GM12892 (cell line): Measurements from ENCODE around the gene DECR2.

ENCODE experiments used
- DNase-seq: peaks from one replicate; pipeline ENCODE4 v3.0.0; 2011; ENCODE audit not compliant: insufficient read length
- FAIRE-seq: peaks from 2 replicates; lab custom pipeline; 2011; peaks lifted over from hg19 to GRCh38; lab: Jason Lieb, UNC
- POLR2A ChIP-seq: IDR thresholded peaks from 2 replicates; pipeline ENCODE4 v1.6.1; 2011; ENCODE audit warnings: low read depth, low read length, control low read depth
- POLR2AphosphoS5 ChIP-seq: IDR thresholded peaks from 2 replicates; pipeline ENCODE4 v1.6.1; 2011; ENCODE audit warnings: low read depth, low read length, control low read depth
- TAF1 ChIP-seq: IDR thresholded peaks from 2 replicates; pipeline ENCODE4 v1.6.1; 2011; ENCODE audit warnings: low read depth, mild to moderate bottlenecking, control low read depth, low read length, borderline replicate concordance

The DECR2 gene

DNA sequence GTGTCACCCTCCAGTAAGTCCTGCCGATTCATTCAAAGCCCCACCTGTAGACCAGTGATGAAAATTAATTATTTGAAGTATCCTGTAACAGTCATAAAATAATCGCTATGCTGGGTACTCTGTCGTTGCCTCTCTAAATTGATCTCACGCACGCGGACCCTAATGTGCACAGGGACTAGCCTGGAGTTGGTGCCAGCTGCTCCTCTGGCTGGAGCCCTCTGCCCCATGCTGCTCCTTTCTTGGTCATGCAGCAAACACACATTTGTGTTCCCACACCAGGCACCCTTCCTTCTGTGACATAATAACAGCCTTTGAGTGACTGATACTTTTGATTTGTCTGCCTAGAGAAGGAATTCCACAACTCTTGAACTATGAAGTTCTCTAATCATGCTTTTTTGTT, 39.8 kb downstream of the DECR2 start:
- DNase-seq (no peak), FAIRE-seq (no peak)

DNA sequence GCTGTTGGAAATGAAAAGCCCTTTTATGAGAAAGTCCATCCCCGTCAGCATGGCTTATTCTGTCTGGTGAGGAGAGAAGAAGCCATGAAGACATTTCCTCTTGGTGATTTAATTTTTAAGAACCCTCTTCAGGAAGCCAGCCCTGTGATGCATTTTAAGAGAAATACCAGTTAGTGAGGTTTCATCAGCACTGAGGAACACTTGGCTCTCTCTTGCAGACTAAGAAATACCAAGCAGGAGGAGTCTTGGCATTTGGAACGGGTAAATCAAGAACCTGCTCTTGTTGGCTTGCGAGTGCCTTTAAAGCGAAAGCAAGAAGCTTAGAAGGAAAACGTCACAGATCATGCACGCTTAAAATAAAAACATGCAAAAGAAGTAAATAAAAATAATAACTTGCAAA, 41.3 kb downstream of the DECR2 start:
- FAIRE-seq, result no peak
- no peak for DNase-seq
- TF ChIP-seq POLR2A, result no peak
- no peak for TF ChIP-seq POLR2AphosphoS5
- TF ChIP-seq TAF1, result no peak

More for the DNA sequence above, 39.8 kb downstream of the DECR2 start:
- TF ChIP-seq TAF1, result no peak
- TF ChIP-seq POLR2A, result no peak
- TF ChIP-seq POLR2AphosphoS5, result no peak

DNA sequence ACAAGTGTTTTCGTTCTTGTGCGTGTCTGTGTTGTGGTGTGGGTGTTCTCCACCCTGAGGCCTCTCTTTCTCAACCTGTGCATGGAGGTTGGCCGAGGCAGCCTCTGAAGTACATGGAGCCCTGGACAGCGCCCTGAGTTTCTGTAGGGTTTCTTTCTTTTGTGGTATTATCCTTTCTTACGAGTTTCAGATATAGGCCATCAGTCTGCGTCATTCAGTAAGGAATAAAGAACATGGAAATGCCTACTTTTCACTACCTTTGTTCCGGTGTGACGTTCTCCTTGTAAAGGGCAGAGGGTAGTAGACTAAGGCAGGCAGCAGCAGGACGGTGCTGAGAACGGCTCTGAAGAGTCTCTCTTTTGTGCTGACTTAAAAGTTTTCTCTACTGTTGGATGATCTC, 42.3 kb downstream of the DECR2 start:
- no peak for DNase-seq
- TF ChIP-seq POLR2AphosphoS5 (no peak), POLR2A (no peak), TAF1 (no peak)
- FAIRE-seq, result peak; percentile 61

DNA sequence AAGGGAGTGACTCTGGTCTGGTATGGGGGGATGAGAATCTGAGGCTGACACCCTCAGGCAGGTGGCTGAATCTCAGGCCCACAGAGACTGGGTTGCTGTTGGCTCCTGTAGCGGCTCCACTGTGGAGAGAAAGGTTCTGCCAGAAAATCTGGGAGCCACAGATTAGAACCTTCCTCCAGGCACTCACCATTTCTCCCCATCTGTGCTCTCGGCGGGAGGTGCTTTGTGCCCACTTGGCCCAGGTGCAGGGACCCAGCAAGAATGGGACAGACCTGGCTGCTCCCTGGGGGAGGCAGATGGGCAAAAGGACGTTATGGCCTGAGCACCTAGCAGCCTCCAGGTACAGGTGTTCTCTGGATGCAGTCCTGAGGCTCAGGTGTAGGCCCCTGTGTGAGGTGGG, 43.9 kb downstream of the DECR2 start:
- DNase-seq (no peak), FAIRE-seq (no peak)
- TF ChIP-seq POLR2A, result no peak
- no peak for TF ChIP-seq TAF1
- TF ChIP-seq POLR2AphosphoS5, result no peak

DNA sequence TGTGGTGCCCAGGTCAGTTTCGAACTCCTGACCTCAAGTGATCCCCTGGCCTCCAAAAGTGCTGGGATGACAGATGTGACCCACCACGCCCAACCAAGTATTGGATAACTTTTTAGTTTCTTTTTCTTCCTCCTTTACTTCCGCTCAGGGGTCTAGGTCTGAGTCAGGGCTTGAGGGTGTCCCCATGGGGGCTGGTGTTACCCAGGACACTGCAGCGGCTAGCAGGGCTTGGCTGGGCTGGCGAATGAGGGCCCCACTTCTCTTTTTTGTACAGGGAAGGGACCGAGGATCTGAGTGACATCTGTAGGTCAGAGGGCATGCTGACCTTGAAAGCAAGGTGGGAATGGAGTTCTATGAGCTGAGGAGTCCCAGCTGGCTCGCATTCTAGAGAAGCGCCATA, 48.7 kb downstream of the DECR2 start:
- FAIRE-seq (peak; percentile 65), DNase-seq (peak; percentile 52)
- TF ChIP-seq TAF1 (no peak), POLR2AphosphoS5 (no peak), POLR2A (no peak)

DNA sequence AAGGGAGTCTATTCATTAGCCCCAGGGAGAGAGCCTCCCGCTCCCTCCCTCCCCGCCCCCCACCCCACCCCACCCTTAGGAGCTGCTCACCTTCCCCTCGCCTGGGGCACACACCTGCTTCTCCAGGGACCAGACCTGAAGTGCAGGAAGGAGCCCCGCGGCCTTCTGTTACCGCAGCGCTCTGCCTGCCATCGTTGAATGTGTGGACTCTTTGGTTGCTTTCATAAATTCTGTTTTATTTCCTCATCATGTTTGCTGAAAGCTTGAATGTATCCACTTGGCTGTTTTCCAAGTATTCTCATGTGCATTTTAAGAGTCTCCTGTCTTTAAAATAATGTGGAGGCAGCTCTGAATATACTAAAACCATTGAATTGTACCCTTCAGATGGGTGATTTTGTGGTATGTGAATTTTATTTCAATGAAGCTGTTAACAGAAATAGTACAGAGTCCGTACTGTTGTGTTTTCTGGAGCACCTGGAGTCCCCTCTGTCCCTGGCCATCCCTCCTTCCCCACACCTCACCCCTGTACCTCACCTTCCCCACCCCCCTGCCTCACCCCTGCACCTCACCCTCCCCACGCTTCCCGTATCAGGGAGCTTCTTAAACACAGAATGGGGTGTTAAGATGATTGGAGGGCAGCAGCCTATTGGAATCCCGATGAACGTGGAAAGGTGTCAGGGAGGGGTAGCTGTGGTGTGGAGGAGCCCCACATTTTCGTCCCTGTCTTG, 49.3 kb downstream of the DECR2 start:
- TF ChIP-seq POLR2AphosphoS5, result no peak
- TF ChIP-seq TAF1, result no peak
- no peak for TF ChIP-seq POLR2A
- no peak for FAIRE-seq
- DNase-seq, result no peak

DNA sequence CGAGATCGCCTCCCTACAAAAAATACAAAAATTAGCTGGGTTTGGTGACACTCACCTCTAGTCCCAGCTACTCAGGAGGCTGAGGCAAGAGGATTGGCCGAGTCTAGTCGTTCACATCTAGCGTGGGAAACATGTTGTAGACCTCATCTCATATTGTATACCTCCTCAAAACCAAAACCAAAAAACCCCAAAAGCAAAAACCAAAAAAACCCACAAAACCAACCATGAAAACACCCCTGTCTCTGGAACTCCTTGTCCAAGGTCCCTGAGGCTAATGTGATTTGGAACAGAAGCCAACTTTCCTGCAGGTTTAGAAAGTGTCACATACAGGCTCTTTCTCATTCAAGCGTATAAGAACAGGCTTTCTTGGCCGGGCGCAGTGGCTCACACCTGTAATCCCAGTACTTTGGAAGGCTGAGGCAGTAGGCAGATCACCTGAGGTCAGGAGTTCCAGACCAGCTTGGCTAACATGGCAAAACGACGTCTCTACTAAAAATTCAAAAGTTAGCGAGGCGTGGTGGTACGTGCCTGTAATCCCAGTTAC, 52.8 kb downstream of the DECR2 start:
- TF ChIP-seq POLR2A, result no peak
- TF ChIP-seq POLR2AphosphoS5, result no peak
- TF ChIP-seq TAF1, result no peak
- FAIRE-seq (no peak), DNase-seq (no peak)

DNA sequence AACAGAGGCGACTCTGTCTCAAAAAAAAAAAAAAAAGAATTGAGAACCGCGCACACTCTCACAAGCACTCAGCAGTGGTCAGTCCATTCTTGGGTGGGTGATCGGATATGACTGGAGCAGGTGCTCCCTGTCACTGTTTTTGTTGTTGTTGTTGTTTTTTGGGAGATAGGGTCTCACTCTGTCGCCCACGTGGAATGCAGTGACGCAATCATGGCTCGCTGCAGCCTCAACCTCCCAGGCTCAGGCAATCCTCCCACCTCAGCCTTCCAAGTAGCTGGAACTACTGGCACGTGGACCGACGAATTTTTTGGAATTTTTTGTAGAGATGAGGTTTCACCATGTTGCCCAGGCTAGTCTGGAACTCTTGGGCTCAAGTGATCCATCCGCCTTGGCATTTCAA, 53.8 kb downstream of the DECR2 start:
- no peak for TF ChIP-seq POLR2AphosphoS5
- TF ChIP-seq TAF1, result no peak
- TF ChIP-seq POLR2A, result no peak
- FAIRE-seq (no peak), DNase-seq (no peak)

DNA sequence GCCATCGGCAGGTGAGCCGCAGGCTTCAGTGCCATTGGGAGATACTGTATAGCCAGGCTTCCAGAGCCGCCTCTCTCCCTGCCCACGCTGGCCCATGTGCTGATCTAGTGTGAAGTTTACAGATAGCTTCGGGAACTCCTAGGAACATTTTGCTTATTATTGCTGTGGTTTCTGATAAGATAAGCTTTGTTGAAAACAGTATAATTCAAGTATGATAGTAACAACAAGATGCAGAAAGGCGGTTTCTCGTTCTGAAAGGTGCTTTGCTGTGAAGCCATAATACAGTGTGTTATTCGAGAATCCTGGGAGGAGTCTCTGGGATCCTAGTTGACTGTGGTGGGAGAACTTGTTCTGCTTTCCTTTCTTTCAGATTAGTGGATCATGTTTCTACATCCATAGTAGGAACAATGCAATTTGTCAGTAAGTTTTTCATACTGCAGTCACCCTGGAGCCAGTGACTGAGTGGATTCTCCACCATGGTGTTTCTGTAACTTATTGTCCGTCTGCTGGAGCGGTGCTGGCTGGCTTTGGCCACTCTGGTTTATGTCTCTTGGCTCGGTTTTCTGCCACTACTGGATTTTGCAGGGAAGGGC, 55.3 kb downstream of the DECR2 start:
- TF ChIP-seq POLR2AphosphoS5, result no peak
- TF ChIP-seq TAF1, result no peak
- TF ChIP-seq POLR2A, result no peak
- no peak for DNase-seq
- FAIRE-seq, result no peak

DNA sequence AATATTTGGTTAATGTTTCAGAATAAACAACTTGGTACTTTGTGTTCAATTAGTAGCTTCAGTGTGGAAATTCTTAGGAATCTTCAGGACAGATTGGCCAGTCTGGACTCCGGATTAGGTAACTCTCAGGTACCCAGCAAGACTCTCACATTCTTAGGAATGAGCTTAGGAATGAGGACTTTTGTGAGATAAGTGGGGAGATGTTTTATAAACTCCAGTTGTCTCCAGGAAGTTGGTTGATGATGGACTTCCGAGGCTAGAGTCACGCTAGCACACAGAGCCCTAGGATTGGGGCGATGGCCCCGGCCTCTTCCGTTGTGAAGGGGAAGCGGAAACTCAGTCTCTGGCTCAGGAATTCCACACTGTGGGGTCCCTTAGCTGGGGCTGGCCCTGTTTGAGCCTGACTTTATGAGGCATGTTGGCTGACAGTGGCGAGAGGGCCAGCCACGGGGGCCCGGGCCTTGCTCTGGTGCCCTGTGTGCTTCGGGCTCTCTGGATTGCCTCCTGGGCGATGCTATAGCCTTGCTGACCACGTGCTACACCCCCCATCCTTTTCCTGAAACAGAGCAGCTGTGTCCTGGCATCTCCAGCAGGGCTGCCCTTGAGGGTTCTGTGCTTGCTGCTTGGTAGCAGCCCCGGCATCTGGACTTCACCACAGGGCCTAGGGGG, 56.2 kb downstream of the DECR2 start:
- no peak for TF ChIP-seq TAF1
- TF ChIP-seq POLR2A, result no peak
- TF ChIP-seq POLR2AphosphoS5, result no peak
- DNase-seq (no peak), FAIRE-seq (no peak)

DNA sequence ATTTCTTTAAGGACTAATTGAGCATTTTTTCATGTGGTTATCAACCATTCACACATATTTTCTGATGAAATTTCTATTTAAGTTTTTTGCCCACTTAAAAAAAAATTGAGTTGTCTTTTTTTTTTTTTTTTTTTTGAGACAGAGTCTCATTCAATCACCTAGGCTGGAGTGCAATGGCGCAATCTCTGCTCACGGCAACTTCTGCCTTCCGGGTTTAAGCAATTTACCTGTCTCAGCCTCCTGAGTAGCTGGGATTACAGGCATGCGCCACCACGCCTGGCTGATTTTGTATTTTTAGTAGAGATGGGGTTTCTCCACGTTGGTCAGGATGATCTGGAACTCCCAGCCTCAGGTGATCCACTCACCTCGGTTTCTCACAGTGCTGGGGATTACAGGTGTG, 58.1 kb downstream of the DECR2 start:
- DNase-seq, result no peak
- no peak for FAIRE-seq
- TF ChIP-seq POLR2AphosphoS5, result no peak
- no peak for TF ChIP-seq POLR2A
- no peak for TF ChIP-seq TAF1
